Lower leg skin (tissue), 4 donors: Measurements from ENCODE around the gene RAB34. TPM values are rescaled to one million over a fixed set of nuclear protein-coding genes. Genes with fewer than 3 reads are reported as not detected.
A peak's percentile ranks its signal among the peaks of the same experiment; 100 is the strongest.

Experiments
- DNase-seq, 2 donors: peaks; one replicate each; pipeline ENCODE4 v3.0.0-alpha.2; 2019; ENCODE audit warnings: low spot score in 2 of 2
- H3K4me3 ChIP-seq: fragments of 200-600 bp; sonication (generic); 2 replicates; pipeline ENCODE4 v1.5.1; 2017; ENCODE audit warnings: mild to moderate bottlenecking, low read depth; ENCODE audit not compliant: poor library complexity, severe bottlenecking
- CTCF ChIP-seq, 3 donors: fragments of 450-650 bp; IDR thresholded peaks; one replicate each; pipeline ENCODE4 v1.5.1; 2016; ENCODE audit warnings: antibody characterized with exemption in 3 of 3, mild to moderate bottlenecking in 3 of 3, moderate library complexity in 2 of 3
- POLR2A ChIP-seq, 2 donors: fragments of 450-650 bp; IDR thresholded peaks; one replicate each; pipeline ENCODE4 v1.6.1; 2016 to 2017; ENCODE audit warnings: antibody characterized with exemption in 2 of 2, mild to moderate bottlenecking in 1 of 2, moderate library complexity in 1 of 2
- WGBS, 2 donors: methylation state at CpG; one replicate each; pipeline ENCODE4 v1.1.5; 2018; 5-methylcytosine and 5-hydroxymethylcytosine counted together
- intact Hi-C: fragments of 100-400 bp; cut with DNase I; formaldehyde crosslinking; loops from one replicate; pipeline ENCODE4 v1.15.0; 2023; ENCODE audit warnings: low total_unique reads
- total RNA-seq, 4 donors: library from RNA; depleted of rRNA; stranded (reverse); fragments of >200 nt; gene quantifications; one replicate each; pipeline ENCODE4 v1.1.0, GENCODE V29; 2016

The RAB34 gene
- total RNA-seq, 4 donors from 2014 or later = 76.6 to 138 (median 103) TPM

- intact Hi-C loops = no loop called here
- no peak for TF ChIP-seq POLR2A (IDR thresholded peaks at IDR 0.05)
- no peak for TF ChIP-seq CTCF (IDR thresholded peaks at IDR 0.05)
- WGBS, 2 donors = 76 to 85% methylated on average over 11 of the region's 11 CpGs
- no peak overlapping the region for H3K4me3 ChIP-seq
- DNase-seq = no peak
Measured at GRCh38 chr17:28729950-28730330, 12.3 kb upstream of the RAB34 start.

GRCh38 chr17:28728364-28729200 is 10.9 kb upstream of the RAB34 start, which contains the start of gene NEK8:
NEK8 (plus strand) TSS chr17:28728788; CDS start chr17:28728814, 26 bp downstream.
- H3K4me3 ChIP-seq = peak within 1 kb of the TSS; percentile 51
- intact Hi-C loops = no loop called here
- peak; percentile 99 to 100 for DNase-seq
- WGBS, 2 donors = 0 to 1% methylated on average over 52 to 57 of the region's 64 CpGs
- TF ChIP-seq POLR2A (IDR thresholded peaks at IDR 0.05) (no peak), CTCF (IDR thresholded peaks at IDR 0.05) (no peak)

GRCh38 chr17:28726627-28727491 is 9.2 kb upstream of the RAB34 start:
- DNase-seq = peak; percentile 92 to 98
- whole genome bisulfite sequencing, 2 donors = 1% methylated on average over 45 to 55 of the region's 57 CpGs
- H3K4me3 ChIP-seq = peak overlapping the region; percentile 56
- TF ChIP-seq CTCF (IDR thresholded peaks at IDR 0.05) (peak in 2 of 3 donors; percentile 46 to 99), POLR2A (IDR thresholded peaks at IDR 0.05) (no peak)
- intact Hi-C loops = no loop called here

- TF ChIP-seq POLR2A (IDR thresholded peaks at IDR 0.05) = no peak
- no peak for TF ChIP-seq CTCF (IDR thresholded peaks at IDR 0.05)
- intact Hi-C loops = no loop called here
- H3K4me3 ChIP-seq = peak within 1 kb of the TSS; percentile 56
- 0% methylated on average over 4 to 9 of the region's 49 CpGs for whole genome bisulfite sequencing, 2 donors
- DNase-seq = peak; percentile 62 to 91
Measured at GRCh38 chr17:28726226-28726626, 8.6 kb upstream of the RAB34 start, which contains the start of gene TLCD1. TLCD1 (minus strand) TSS chr17:28726233; CDS start chr17:28726097, 136 bp downstream.

GRCh38 chr17:28725660-28726225 is 8.1 kb upstream of the RAB34 start:
- peak in 1 of 2 donors; percentile 54 for DNase-seq
- H3K4me3 ChIP-seq = peak overlapping the region; percentile 17
- TF ChIP-seq CTCF (IDR thresholded peaks at IDR 0.05) = no peak
- TF ChIP-seq POLR2A (IDR thresholded peaks at IDR 0.05) = no peak
- WGBS, 2 donors = 1 to 3% methylated on average over 11 to 21 of the region's 45 CpGs
- intact Hi-C loops = no loop called here
